ENCODE results near the gene ZNF385B.

- TF ChIP-seq JUND (IDR thresholded peaks at IDR 0.05) (no peak), MAX (IDR thresholded peaks at IDR 0.05; ENCODE audit: low read depth) (no peak), RFX5 (IDR thresholded peaks at IDR 0.05; ENCODE audit: low read length) (no peak), SIN3A (IDR thresholded peaks at IDR 0.05; ENCODE audit: borderline replicate concordance, low read depth, low read length) (no peak), EP300 (IDR thresholded peaks at IDR 0.05; ENCODE audit: borderline replicate concordance in 1 of 2, low read depth in 1 of 2, low read length in 1 of 2) (no peak), MXI1 (IDR thresholded peaks at IDR 0.05; ENCODE audit: low read depth, low read length) (no peak)
- TF ChIP-seq, protein P1, sequence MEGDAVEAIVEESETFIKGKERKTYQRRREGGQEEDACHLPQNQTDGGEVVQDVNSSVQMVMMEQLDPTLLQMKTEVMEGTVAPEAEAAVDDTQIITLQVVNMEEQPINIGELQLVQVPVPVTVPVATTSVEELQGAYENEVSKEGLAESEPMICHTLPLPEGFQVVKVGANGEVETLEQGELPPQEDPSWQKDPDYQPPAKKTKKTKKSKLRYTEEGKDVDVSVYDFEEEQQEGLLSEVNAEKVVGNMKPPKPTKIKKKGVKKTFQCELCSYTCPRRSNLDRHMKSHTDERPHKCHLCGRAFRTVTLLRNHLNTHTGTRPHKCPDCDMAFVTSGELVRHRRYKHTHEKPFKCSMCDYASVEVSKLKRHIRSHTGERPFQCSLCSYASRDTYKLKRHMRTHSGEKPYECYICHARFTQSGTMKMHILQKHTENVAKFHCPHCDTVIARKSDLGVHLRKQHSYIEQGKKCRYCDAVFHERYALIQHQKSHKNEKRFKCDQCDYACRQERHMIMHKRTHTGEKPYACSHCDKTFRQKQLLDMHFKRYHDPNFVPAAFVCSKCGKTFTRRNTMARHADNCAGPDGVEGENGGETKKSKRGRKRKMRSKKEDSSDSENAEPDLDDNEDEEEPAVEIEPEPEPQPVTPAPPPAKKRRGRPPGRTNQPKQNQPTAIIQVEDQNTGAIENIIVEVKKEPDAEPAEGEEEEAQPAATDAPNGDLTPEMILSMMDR (IDR thresholded peaks at IDR 0.05): no peak
- TF ChIP-seq, protein P2, sequence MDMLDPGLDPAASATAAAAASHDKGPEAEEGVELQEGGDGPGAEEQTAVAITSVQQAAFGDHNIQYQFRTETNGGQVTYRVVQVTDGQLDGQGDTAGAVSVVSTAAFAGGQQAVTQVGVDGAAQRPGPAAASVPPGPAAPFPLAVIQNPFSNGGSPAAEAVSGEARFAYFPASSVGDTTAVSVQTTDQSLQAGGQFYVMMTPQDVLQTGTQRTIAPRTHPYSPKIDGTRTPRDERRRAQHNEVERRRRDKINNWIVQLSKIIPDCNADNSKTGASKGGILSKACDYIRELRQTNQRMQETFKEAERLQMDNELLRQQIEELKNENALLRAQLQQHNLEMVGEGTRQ (IDR thresholded peaks at IDR 0.05; ENCODE audit: borderline replicate concordance, low read depth, low read length): no peak
Measured at GRCh38 chr2:179788104-179788503, 73.3 kb downstream of the ZNF385B start.
